ENCODE measurements around the gene PRKCE. TPM values are rescaled to one million over a fixed set of nuclear protein-coding genes. Genes with fewer than 3 reads are reported as not detected.

Gene PRKCE
- total RNA-seq, 1 experiment from 2014 or later: 1.3 TPM

DNA sequence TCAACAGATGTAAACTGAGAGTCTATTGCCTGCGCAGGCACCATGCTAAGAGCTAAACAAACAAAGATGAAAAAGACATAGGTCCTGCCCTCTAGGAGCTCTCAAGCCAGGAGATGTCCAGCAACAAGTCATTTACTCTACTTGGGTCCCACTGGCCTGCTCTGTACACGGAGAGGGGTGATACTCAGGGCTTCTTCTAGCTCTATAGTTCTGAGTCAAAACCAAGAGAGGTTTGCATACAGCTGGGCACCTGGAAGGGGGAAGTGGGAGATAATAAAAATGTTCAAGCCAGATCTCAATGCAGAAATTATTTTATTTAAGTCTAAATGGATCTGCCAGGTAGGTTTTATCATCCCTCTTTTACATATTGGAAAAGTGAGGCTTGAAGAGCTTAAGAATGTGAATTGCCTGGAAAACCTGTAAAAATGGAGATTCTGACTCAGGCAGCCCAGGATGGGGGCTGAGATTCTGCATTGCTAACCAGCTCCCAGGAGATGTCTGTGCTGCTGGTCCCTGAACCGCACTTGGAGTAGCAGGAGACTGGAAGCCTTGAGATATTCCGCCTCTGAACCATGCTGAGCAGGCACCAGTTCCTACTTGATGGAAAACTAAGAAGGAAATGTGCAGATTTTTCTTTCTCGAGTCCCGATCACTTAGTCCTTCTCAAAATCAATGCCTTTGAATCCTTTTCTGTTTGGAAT, 201.1 kb downstream of the PRKCE start:
- no peaks in the 10 kb centered on the region for H3K27me3 ChIP-seq (ENCODE audit: insufficient read depth, low read length)
- H3K18ac ChIP-seq (ENCODE audit: insufficient read length, low read depth, low read length): no peak overlapping the region
- no peak overlapping the region for H2BK12ac ChIP-seq (ENCODE audit: insufficient read length, low read depth, low read length)
- H4K20me1 ChIP-seq (ENCODE audit: control insufficient read depth, insufficient read depth, insufficient read length): no peaks in the 10 kb centered on the region
- 0 out of 2 replicates have a peak overlapping the region, but pooled peaks have one; percentile 24 for H3K14ac ChIP-seq (ENCODE audit: insufficient read depth, low read length)
- H2AFZ ChIP-seq (ENCODE audit: low read length): no peak overlapping the region
- H3K56ac ChIP-seq (ENCODE audit: insufficient read length, low read depth, low read length): no peak overlapping the region
- H3K4me2 ChIP-seq (ENCODE audit: insufficient read depth, insufficient read length, low read length): no peak overlapping the region
- H3K4me1 ChIP-seq (ENCODE audit: insufficient read depth, low read length): no peaks in the 10 kb centered on the region
- Mint-ChIP-seq H3K4me1 (peaks cover 8 to 12% of the 10 kb centered on the region in 2 experiments), H3K36me3 (ENCODE audit: insufficient read depth in 1 of 3, low read depth in 3 of 3) (no peaks in the 10 kb centered on the region; a peak in 1 of 7 replicates), H3K9me3 (no peaks in the 10 kb centered on the region), H3K27me3 (ENCODE audit: low read depth) (peaks cover 5% of the 10 kb centered on the region), H3K27ac (no peak overlapping the region; a peak in 1 of 7 replicates), H3K4me3 (no peak overlapping the region)
- no peak overlapping the region for H4K5ac ChIP-seq (ENCODE audit: insufficient read length, low read depth, low read length)
- H2BK15ac ChIP-seq (ENCODE audit: low read depth, low read length): no peak overlapping the region
- TF ChIP-seq, protein P1, sequence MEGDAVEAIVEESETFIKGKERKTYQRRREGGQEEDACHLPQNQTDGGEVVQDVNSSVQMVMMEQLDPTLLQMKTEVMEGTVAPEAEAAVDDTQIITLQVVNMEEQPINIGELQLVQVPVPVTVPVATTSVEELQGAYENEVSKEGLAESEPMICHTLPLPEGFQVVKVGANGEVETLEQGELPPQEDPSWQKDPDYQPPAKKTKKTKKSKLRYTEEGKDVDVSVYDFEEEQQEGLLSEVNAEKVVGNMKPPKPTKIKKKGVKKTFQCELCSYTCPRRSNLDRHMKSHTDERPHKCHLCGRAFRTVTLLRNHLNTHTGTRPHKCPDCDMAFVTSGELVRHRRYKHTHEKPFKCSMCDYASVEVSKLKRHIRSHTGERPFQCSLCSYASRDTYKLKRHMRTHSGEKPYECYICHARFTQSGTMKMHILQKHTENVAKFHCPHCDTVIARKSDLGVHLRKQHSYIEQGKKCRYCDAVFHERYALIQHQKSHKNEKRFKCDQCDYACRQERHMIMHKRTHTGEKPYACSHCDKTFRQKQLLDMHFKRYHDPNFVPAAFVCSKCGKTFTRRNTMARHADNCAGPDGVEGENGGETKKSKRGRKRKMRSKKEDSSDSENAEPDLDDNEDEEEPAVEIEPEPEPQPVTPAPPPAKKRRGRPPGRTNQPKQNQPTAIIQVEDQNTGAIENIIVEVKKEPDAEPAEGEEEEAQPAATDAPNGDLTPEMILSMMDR (conservative IDR thresholded peaks at IDR 0.05): no peak
- no peak overlapping the region for H4K8ac ChIP-seq (replicated peaks; ENCODE audit: insufficient read length, low read depth, low read length)
- no peak overlapping the region for H3K23ac ChIP-seq (ENCODE audit: insufficient read length, low read depth, low read length)
- H2BK120ac ChIP-seq (ENCODE audit: low read depth, low read length, poor library complexity, severe bottlenecking): no peak overlapping the region
- no peak overlapping the region for H2BK5ac ChIP-seq (ENCODE audit: insufficient read length, low read length)
- no peaks in the 10 kb centered on the region for H3K79me2 ChIP-seq (ENCODE audit: insufficient read depth, low read length)
- H3K4ac ChIP-seq (ENCODE audit: low read depth, low read length): no peak overlapping the region
- H3K27ac ChIP-seq (ENCODE audit: insufficient read length, low read depth, low read length): no peak overlapping the region
- no peak overlapping the region for H3T11ph ChIP-seq (ENCODE audit: low read length)
- no peaks in the 10 kb centered on the region for H3K79me1 ChIP-seq (ENCODE audit: insufficient read depth, low read depth, low read length, poor library complexity, severe bottlenecking)
- H3K9me3 ChIP-seq (ENCODE audit: control insufficient read depth, low read depth, low read length): no peaks in the 10 kb centered on the region
- no peak for DNase-seq
- no peak overlapping the region for H2AK5ac ChIP-seq (ENCODE audit: insufficient read length, low read length)
- no peak overlapping the region for H4K91ac ChIP-seq (ENCODE audit: insufficient read length, low read depth, low read length)
- no CpG with 5 or more reads among the region's 6 CpGs for WGBS (ENCODE audit: extremely low coverage, insufficient read length, low lambda C conversion rate)
- no peaks in the 10 kb centered on the region for H3K23me2 ChIP-seq (ENCODE audit: insufficient read length, low read depth, low read length, poor library complexity, severe bottlenecking)
- no peak overlapping the region for H3K9ac ChIP-seq (ENCODE audit: extremely low read depth, insufficient read length, low read length)
- no peak overlapping the region for H2BK20ac ChIP-seq (ENCODE audit: low read depth, low read length, poor library complexity, severe bottlenecking)
